HFFc6 (cell line): Measurements from ENCODE around the gene USO1. TPM values are rescaled to one million over a fixed set of nuclear protein-coding genes. Genes with fewer than 3 reads are reported as not detected.
A peak's percentile ranks its signal among the peaks of the same experiment; 100 is the strongest.
"Not testable (repeated sequence)": the region's sequence is repeated elsewhere in the genome, so short reads cannot be mapped to it uniquely, and the experiment has no call there.

Source experiments
- DNase-seq: peaks from one replicate; pipeline ENCODE4 v3.0.0-alpha.2; 2018
- H3K27ac Mint-ChIP-seq: 2 replicates; pipeline ENCODE4 v1.8.0; 2020; ENCODE audit warnings: mild to moderate bottlenecking, mixed read lengths
- H3K27me3 Mint-ChIP-seq: 2 replicates; pipeline ENCODE4 v1.8.0; 2021; ENCODE audit warnings: mild to moderate bottlenecking, moderate library complexity, mixed read lengths; ENCODE audit not compliant: insufficient read depth
- H3K36me3 Mint-ChIP-seq: 2 replicates; pipeline ENCODE4 v1.8.0; 2021; ENCODE audit warnings: low read depth, mixed read lengths
- H3K4me1 Mint-ChIP-seq: 2 replicates; pipeline ENCODE4 v1.8.0; 2020; ENCODE audit warnings: low read depth, mixed read lengths
- H3K4me3 Mint-ChIP-seq: 2 replicates; pipeline ENCODE4 v1.8.0; 2020; ENCODE audit warnings: mild to moderate bottlenecking, moderate library complexity, mixed read lengths
- H3K9me3 Mint-ChIP-seq: 2 replicates; pipeline ENCODE4 v1.8.0; 2020; ENCODE audit warnings: mild to moderate bottlenecking, mixed read lengths
- total RNA-seq, 6 experiments: library from RNA; stranded (reverse); fragmentation: NEBNext Ultra II Directional; extraction: Animal tissue kit (Norgen Biotek cat#: 25700); gene quantifications; 2 replicates in 1 of 6; 3 replicates in 5 of 6; pipeline ENCODE4 v1.2.3, GENCODE V29; 2021
- TF ChIP-seq, protein P1 (sequence below): fragments of 200-600 bp; sonication (generic); IDR thresholded peaks from 2 replicates; pipeline ENCODE4 v1.5.0; 2021; ENCODE audit warnings: antibody characterized with exemption, mild to moderate bottlenecking

The USO1 gene
- total RNA-seq, 6 experiments from 2014 or later, result 86.4 to 108 (median 95.1) TPM

DNA sequence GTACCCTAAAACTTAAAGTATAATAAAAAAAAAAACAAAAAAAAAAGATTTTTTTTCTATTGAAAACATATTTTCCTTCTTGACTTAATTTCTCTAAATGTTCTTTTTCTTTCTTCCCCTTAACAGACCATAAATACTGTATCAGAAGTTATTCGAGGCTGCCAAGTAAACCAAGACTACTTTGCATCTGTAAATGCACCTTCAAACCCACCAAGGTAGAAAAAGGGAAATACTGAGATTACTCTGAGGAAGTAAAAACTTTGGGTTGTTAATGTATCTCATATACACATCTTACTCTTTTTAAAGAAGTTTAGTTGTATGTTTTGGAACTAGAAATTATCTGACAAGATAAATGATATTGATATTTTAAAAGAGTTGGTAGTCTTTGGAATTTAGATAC, 65.6 kb downstream of the USO1 start:
- H3K9me3 Mint-ChIP-seq, result no peaks in the 10 kb centered on the region
- H3K27me3 Mint-ChIP-seq, result no peaks in the 10 kb centered on the region
- H3K4me3 Mint-ChIP-seq, result no peak overlapping the region
- TF ChIP-seq, protein P1, sequence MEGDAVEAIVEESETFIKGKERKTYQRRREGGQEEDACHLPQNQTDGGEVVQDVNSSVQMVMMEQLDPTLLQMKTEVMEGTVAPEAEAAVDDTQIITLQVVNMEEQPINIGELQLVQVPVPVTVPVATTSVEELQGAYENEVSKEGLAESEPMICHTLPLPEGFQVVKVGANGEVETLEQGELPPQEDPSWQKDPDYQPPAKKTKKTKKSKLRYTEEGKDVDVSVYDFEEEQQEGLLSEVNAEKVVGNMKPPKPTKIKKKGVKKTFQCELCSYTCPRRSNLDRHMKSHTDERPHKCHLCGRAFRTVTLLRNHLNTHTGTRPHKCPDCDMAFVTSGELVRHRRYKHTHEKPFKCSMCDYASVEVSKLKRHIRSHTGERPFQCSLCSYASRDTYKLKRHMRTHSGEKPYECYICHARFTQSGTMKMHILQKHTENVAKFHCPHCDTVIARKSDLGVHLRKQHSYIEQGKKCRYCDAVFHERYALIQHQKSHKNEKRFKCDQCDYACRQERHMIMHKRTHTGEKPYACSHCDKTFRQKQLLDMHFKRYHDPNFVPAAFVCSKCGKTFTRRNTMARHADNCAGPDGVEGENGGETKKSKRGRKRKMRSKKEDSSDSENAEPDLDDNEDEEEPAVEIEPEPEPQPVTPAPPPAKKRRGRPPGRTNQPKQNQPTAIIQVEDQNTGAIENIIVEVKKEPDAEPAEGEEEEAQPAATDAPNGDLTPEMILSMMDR, result no peak
- no peak for DNase-seq
- peaks cover 28% of the 10 kb centered on the region for H3K36me3 Mint-ChIP-seq
- H3K27ac Mint-ChIP-seq, result no peak overlapping the region
- peaks cover 6% of the 10 kb centered on the region; the same call in 1 of the 2 replicates for H3K4me1 Mint-ChIP-seq

- Mint-ChIP-seq H3K4me3 (no peak overlapping the region), H3K27ac (no peak overlapping the region), H3K36me3 (peaks cover 31% of the 10 kb centered on the region), H3K4me1 (peaks cover 15% of the 10 kb centered on the region), H3K27me3 (no peaks in the 10 kb centered on the region; the same call in 1 of the 2 replicates), H3K9me3 (no peaks in the 10 kb centered on the region)
- TF ChIP-seq, protein P1, result no peak
- DNase-seq, result peak; percentile 11
Measured at GRCh38 chr4:75800972-75801371, 76.6 kb downstream of the USO1 start.

GRCh38 chr4:75806035-75806434, 81.7 kb downstream of the USO1 start:
- peaks cover 34% of the 10 kb centered on the region for H3K36me3 Mint-ChIP-seq
- H3K4me1 Mint-ChIP-seq, result peaks cover 11% of the 10 kb centered on the region
- H3K9me3 Mint-ChIP-seq, DNase-seq, H3K4me3 Mint-ChIP-seq, H3K27ac Mint-ChIP-seq, H3K27me3 Mint-ChIP-seq: not testable (repeated sequence)

DNA sequence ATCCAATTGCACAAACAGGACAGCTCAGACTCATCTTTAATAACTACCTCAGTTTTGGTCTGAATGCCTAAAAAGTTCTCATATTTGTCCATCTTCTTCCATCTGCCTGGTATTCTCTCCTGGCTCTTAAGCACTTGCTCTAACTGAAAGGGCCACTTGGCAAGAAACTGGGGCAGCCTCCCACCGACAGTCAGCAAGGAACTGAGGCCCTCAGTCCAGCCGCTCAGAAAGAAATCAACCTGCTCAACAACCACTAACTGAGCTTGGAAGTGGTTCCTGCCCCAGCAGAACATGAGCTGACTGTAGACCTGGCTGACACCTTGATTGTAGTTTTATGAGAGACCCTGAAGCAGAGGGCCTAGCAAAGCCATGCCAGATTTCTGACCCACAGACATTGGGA, 93.5 kb downstream of the USO1 start:
- Mint-ChIP-seq H3K9me3 (no peaks in the 10 kb centered on the region), H3K36me3 (peaks cover 26% of the 10 kb centered on the region; the same call in 1 of the 2 replicates), H3K4me3 (no peak overlapping the region), H3K4me1 (peaks cover 11% of the 10 kb centered on the region; the same call in 1 of the 2 replicates), H3K27me3 (peaks cover 5% of the 10 kb centered on the region; the same call in 1 of the 2 replicates), H3K27ac (no peak overlapping the region)
- DNase-seq, result no peak
- TF ChIP-seq, protein P1, result no peak

- Mint-ChIP-seq H3K27ac (no peak overlapping the region), H3K4me1 (peaks cover 17% of the 10 kb centered on the region), H3K27me3 (peaks cover 5% of the 10 kb centered on the region; the same call in 1 of the 2 replicates), H3K36me3 (peaks cover 26% of the 10 kb centered on the region; the same call in 1 of the 2 replicates), H3K9me3 (no peaks in the 10 kb centered on the region), H3K4me3 (no peak overlapping the region)
- TF ChIP-seq, protein P1, result no peak
- DNase-seq, result no peak
Measured at GRCh38 chr4:75819121-75819520, 94.7 kb downstream of the USO1 start.

DNA sequence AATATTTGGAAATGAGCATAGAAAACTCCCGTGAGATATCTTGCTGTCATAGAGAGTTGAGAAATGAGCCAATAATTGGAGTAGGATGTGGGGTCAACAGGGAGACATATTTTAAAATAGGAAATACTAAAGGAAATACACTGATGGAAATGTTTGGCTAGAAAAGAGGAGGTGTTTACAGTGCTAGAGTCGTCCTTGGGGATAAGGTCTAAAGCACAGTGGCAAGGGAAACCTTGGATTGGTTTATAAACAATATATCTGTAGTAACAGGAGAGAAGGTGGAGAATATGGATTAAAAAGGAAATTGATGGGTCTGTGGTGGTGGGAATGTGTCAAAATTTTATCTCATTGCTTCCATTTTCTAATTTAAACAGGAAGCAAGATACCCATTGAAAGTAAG, 95.8 kb downstream of the USO1 start:
- H3K4me3 Mint-ChIP-seq, result no peak overlapping the region
- no peaks in the 10 kb centered on the region for H3K9me3 Mint-ChIP-seq
- no peak overlapping the region for H3K27ac Mint-ChIP-seq
- H3K36me3 Mint-ChIP-seq, result peaks cover 16% of the 10 kb centered on the region; the same call in 1 of the 2 replicates
- peaks cover 21% of the 10 kb centered on the region for H3K4me1 Mint-ChIP-seq
- no peak for DNase-seq
- TF ChIP-seq, protein P1, result no peak
- peaks cover 5% of the 10 kb centered on the region; the same call in 1 of the 2 replicates for H3K27me3 Mint-ChIP-seq
